ENCODE data around the gene NIPAL4. TPM values are rescaled to one million over a fixed set of nuclear protein-coding genes. Genes with fewer than 3 reads are reported as not detected.
"Not testable (repeated sequence)": the region's sequence is repeated elsewhere in the genome, so short reads cannot be mapped to it uniquely, and the experiment has no call there.

NIPAL4 gene
- total RNA-seq (2021; fragmentation: NEBNext Ultra II Directional; extraction: Animal tissue kit (Norgen Biotek cat#: 25700)), result under 1 TPM; 0.14 to 0.38 (median 0.22) TPM
- long read RNA-seq, partial matches to known transcripts, result 0 of 1 reads
- long read RNA-seq, other reads (novel, unspliced or antisense), result 0 of 1 reads

GRCh38 chr5:157459715-157460599 lies at the start of gene NIPAL4:
TSS of gene NIPAL4 (plus strand) at chr5:157460213. CDS start at chr5:157460321, 108 bp downstream.
- Mint-ChIP-seq H3K36me3 (ENCODE audit: low read depth) (no peaks in the 10 kb centered on the region), H3K27me3 (ENCODE audit: insufficient read depth) (peaks cover 5% of the 10 kb centered on the region), H3K4me3 (peak within 1 kb of the TSS; percentile 75), H3K27ac (no peak within 1 kb of the TSS), H3K9me3 (no peaks in the 10 kb centered on the region), H3K4me1 (ENCODE audit: low read depth) (peaks cover 21% of the 10 kb centered on the region)
- no peak for TF ChIP-seq CTCF (IDR thresholded peaks at IDR 0.05)
- DNase-seq, result no peak

GRCh38 chr5:157415838-157416237 lies 44.2 kb upstream of the NIPAL4 start:
- Mint-ChIP-seq H3K4me1 (ENCODE audit: low read depth) (no peaks in the 10 kb centered on the region), H3K9me3 (peaks cover 5% of the 10 kb centered on the region; the same call in 1 of the 2 replicates), H3K27ac (no peak overlapping the region), H3K4me3 (no peak overlapping the region), H3K27me3 (ENCODE audit: insufficient read depth) (peaks cover 4% of the 10 kb centered on the region), H3K36me3 (ENCODE audit: low read depth) (peaks cover 4% of the 10 kb centered on the region; the same call in 1 of the 2 replicates)
- DNase-seq, result no peak
- no peak for TF ChIP-seq CTCF (IDR thresholded peaks at IDR 0.05)

GRCh38 chr5:157419521-157419920 lies 40.5 kb upstream of the NIPAL4 start:
- not testable (repeated sequence) for H3K9me3 Mint-ChIP-seq, H3K27ac Mint-ChIP-seq, DNase-seq

GRCh38 chr5:157429920-157430319 lies 30.1 kb upstream of the NIPAL4 start:
- peaks cover 10% of the 10 kb centered on the region for H3K4me1 Mint-ChIP-seq (ENCODE audit: low read depth)
- DNase-seq; H3K9me3 Mint-ChIP-seq; H3K36me3 Mint-ChIP-seq (ENCODE audit: low read depth); H3K4me3 Mint-ChIP-seq; H3K27me3 Mint-ChIP-seq (ENCODE audit: insufficient read depth); H3K27ac Mint-ChIP-seq: not testable (repeated sequence)

More at GRCh38 chr5:157419521-157419920, 40.5 kb upstream of the NIPAL4 start:
- H3K4me1 Mint-ChIP-seq (ENCODE audit: low read depth); H3K36me3 Mint-ChIP-seq (ENCODE audit: low read depth); H3K4me3 Mint-ChIP-seq; H3K27me3 Mint-ChIP-seq (ENCODE audit: insufficient read depth): not testable (repeated sequence)

GRCh38 chr5:157431544-157432200 lies 28.3 kb upstream of the NIPAL4 start:
- Mint-ChIP-seq H3K27me3 (ENCODE audit: insufficient read depth) (peaks cover 4% of the 10 kb centered on the region), H3K36me3 (ENCODE audit: low read depth) (no peaks in the 10 kb centered on the region)
- peak; percentile 72 for DNase-seq

More at GRCh38 chr5:157431544-157432200, 28.3 kb upstream of the NIPAL4 start:
- peak; percentile 75 for TF ChIP-seq CTCF (IDR thresholded peaks at IDR 0.05)
- Mint-ChIP-seq H3K9me3 (peaks cover 3% of the 10 kb centered on the region; the same call in 1 of the 2 replicates), H3K4me1 (ENCODE audit: low read depth) (peaks cover 10% of the 10 kb centered on the region), H3K4me3 (no peak overlapping the region), H3K27ac (no peak overlapping the region)
